ENCODE data around the gene RNF43.

The RNF43 gene

GRCh38 chr17:58401287-58401686 is 16.0 kb downstream of the RNF43 start:
- TF ChIP-seq CREB1 (IDR thresholded peaks at IDR 0.05; ENCODE audit: low read depth), result no peak
- no peak for TF ChIP-seq CEBPB (IDR thresholded peaks at IDR 0.05)
- peak; percentile 67 for TF ChIP-seq NFIC (IDR thresholded peaks at IDR 0.05)
- peak; percentile 72 for TF ChIP-seq TCF12 (IDR thresholded peaks at IDR 0.05; ENCODE audit: low read depth)
- no peak for TF ChIP-seq RAD21 (IDR thresholded peaks at IDR 0.05; ENCODE audit: low read depth)
- TF ChIP-seq, protein P1, sequence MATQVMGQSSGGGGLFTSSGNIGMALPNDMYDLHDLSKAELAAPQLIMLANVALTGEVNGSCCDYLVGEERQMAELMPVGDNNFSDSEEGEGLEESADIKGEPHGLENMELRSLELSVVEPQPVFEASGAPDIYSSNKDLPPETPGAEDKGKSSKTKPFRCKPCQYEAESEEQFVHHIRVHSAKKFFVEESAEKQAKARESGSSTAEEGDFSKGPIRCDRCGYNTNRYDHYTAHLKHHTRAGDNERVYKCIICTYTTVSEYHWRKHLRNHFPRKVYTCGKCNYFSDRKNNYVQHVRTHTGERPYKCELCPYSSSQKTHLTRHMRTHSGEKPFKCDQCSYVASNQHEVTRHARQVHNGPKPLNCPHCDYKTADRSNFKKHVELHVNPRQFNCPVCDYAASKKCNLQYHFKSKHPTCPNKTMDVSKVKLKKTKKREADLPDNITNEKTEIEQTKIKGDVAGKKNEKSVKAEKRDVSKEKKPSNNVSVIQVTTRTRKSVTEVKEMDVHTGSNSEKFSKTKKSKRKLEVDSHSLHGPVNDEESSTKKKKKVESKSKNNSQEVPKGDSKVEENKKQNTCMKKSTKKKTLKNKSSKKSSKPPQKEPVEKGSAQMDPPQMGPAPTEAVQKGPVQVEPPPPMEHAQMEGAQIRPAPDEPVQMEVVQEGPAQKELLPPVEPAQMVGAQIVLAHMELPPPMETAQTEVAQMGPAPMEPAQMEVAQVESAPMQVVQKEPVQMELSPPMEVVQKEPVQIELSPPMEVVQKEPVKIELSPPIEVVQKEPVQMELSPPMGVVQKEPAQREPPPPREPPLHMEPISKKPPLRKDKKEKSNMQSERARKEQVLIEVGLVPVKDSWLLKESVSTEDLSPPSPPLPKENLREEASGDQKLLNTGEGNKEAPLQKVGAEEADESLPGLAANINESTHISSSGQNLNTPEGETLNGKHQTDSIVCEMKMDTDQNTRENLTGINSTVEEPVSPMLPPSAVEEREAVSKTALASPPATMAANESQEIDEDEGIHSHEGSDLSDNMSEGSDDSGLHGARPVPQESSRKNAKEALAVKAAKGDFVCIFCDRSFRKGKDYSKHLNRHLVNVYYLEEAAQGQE (IDR thresholded peaks at IDR 0.05; ENCODE audit: low read depth), result no peak
- no peak for TF ChIP-seq ZBTB7A (IDR thresholded peaks at IDR 0.05; ENCODE audit: low read depth)

GRCh38 chr17:58400826-58401225 is 16.5 kb downstream of the RNF43 start:
- no peak for TF ChIP-seq YY1 (IDR thresholded peaks at IDR 0.05; ENCODE audit: low read depth)
- TF ChIP-seq, protein P1 (IDR thresholded peaks at IDR 0.05; ENCODE audit: low read depth), result no peak
- TF ChIP-seq, protein P2, sequence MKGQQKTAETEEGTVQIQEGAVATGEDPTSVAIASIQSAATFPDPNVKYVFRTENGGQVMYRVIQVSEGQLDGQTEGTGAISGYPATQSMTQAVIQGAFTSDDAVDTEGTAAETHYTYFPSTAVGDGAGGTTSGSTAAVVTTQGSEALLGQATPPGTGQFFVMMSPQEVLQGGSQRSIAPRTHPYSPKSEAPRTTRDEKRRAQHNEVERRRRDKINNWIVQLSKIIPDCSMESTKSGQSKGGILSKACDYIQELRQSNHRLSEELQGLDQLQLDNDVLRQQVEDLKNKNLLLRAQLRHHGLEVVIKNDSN (IDR thresholded peaks at IDR 0.05), result no peak
- no peak for TF ChIP-seq EGR1 (IDR thresholded peaks at IDR 0.05)

DNA sequence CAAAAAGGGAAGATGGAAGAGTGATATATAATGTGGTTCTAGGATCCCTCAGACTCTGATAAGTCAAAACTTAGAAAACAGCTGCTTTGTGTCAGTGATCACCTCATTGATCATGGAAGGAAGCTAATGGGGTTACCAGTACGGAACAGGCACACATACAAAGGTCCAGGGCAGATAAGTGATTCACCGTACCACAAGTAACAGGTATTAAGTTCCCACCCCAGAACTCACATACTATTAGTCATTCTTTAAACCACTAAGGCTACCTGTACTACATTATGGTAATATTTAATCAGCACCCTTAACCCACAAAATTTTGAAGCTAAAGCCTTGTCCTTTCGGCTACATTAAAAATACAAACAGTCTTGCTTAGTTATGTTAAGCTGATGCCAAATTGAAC is 17.4 kb downstream of the RNF43 start:
- TF ChIP-seq, protein P1 (IDR thresholded peaks at IDR 0.05; ENCODE audit: low read depth), result no peak
- TF ChIP-seq EP300 (IDR thresholded peaks at IDR 0.05; ENCODE audit: borderline replicate concordance) (no peak), TCF12 (IDR thresholded peaks at IDR 0.05; ENCODE audit: low read depth) (no peak), ZBTB7A (IDR thresholded peaks at IDR 0.05; ENCODE audit: low read depth) (no peak), MAX (IDR thresholded peaks at IDR 0.05) (no peak), NFIC (IDR thresholded peaks at IDR 0.05) (no peak), EGR1 (IDR thresholded peaks at IDR 0.05) (no peak), CEBPB (IDR thresholded peaks at IDR 0.05) (no peak), RAD21 (IDR thresholded peaks at IDR 0.05; ENCODE audit: low read depth) (no peak), YY1 (IDR thresholded peaks at IDR 0.05; ENCODE audit: low read depth) (no peak), FOXM1 (IDR thresholded peaks at IDR 0.05; ENCODE audit: borderline replicate concordance, low read depth) (no peak)

- TF ChIP-seq EP300 (IDR thresholded peaks at IDR 0.05; ENCODE audit: borderline replicate concordance), result no peak
- TF ChIP-seq TCF12 (IDR thresholded peaks at IDR 0.05; ENCODE audit: low read depth), result no peak
- no peak for TF ChIP-seq YY1 (IDR thresholded peaks at IDR 0.05; ENCODE audit: low read depth)
- TF ChIP-seq, protein P1 (IDR thresholded peaks at IDR 0.05; ENCODE audit: low read depth), result no peak
- TF ChIP-seq RAD21 (IDR thresholded peaks at IDR 0.05; ENCODE audit: low read depth), result no peak
- TF ChIP-seq ZBTB7A (IDR thresholded peaks at IDR 0.05; ENCODE audit: low read depth), result no peak
- no peak for TF ChIP-seq TAF1 (IDR thresholded peaks at IDR 0.05; ENCODE audit: low read depth)
- TF ChIP-seq FOXM1 (IDR thresholded peaks at IDR 0.05; ENCODE audit: borderline replicate concordance, low read depth), result no peak
- no peak for TF ChIP-seq NFIC (IDR thresholded peaks at IDR 0.05)
- no peak for TF ChIP-seq CREB1 (IDR thresholded peaks at IDR 0.05; ENCODE audit: low read depth)
- no peak for TF ChIP-seq MAX (IDR thresholded peaks at IDR 0.05)
- no peak for TF ChIP-seq CEBPB (IDR thresholded peaks at IDR 0.05)
- no peak for TF ChIP-seq EGR1 (IDR thresholded peaks at IDR 0.05)
- TF ChIP-seq TEAD4 (IDR thresholded peaks at IDR 0.05), result no peak
- TF ChIP-seq, protein P2 (IDR thresholded peaks at IDR 0.05), result no peak
Observed at GRCh38 chr17:58398574-58399266, 18.6 kb downstream of the RNF43 start.
